ENCODE data around the gene NELL2.

DNA sequence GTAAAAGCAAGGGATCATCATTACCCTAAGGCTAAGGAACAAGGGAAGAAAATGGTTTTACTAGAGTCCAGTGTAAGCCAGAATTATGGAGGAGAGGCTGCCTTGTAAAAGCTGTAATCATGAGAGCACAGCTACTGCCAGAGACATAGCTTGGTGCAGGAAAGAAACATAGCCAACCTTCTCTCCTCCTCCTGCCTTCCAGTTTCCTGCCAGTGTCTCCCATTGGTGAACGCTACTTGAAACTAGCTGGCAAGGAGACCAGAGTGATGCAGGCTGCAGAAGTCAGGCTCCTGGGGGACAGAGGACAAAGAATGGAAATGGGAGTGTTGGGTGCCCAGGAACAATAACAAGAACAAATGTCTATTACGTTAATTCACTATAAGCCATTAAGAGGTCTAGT, 158.5 kb downstream of the NELL2 start:
- TF ChIP-seq EZH2phosphoT487 (IDR thresholded peaks at IDR 0.05; ENCODE audit: insufficient read depth, low read depth) = no peak
- no peak for TF ChIP-seq EZH2 (IDR thresholded peaks at IDR 0.05; ENCODE audit: insufficient read depth, poor library complexity, severe bottlenecking)
